Esophagus squamous epithelium (tissue), 5 donors: ENCODE results near the gene ST6GAL1. TPM values are rescaled to one million over a fixed set of nuclear protein-coding genes. Genes with fewer than 3 reads are reported as not detected.

Experiments used
- DNase-seq: peaks from one replicate; lab custom pipeline; 2025; lab: John Stamatoyannopoulos, UW
- H3K27ac ChIP-seq, 4 donors: fragments of 200-600 bp; sonication (generic); one replicate each; pipeline ENCODE4 v1.5.1; 2016 to 2019; ENCODE audit warnings: mild to moderate bottlenecking in 1 of 4
- H3K27me3 ChIP-seq, 4 donors: fragments of 200-600 bp; sonication (generic); 1 replicate in 3 of 4; 2 replicates in 1 of 4; pipeline versions ENCODE4 v1.5.1 to v1.6.0; 2017 to 2021; ENCODE audit warnings: antibody characterized with exemption in 1 of 4
- H3K36me3 ChIP-seq, 3 donors: fragments of 200-600 bp; sonication (generic); one replicate each; pipeline ENCODE4 v1.5.1; 2016 to 2019
- H3K4me1 ChIP-seq, 3 donors: fragments of 200-600 bp; sonication (generic); one replicate each; pipeline ENCODE4 v1.5.1; 2017 to 2019
- H3K4me3 ChIP-seq, 4 donors: fragments of 200-600 bp; sonication (generic); 1 replicate in 3 of 4; 2 replicates in 1 of 4; pipeline ENCODE4 v1.5.1; 2016 to 2019; ENCODE audit warnings: mild to moderate bottlenecking in 2 of 4, moderate library complexity in 1 of 4
- H3K9me3 ChIP-seq, 3 donors: fragments of 200-600 bp; sonication (generic); one replicate each; pipeline ENCODE4 v1.5.1; 2016 to 2019
- POLR2A ChIP-seq, 4 donors: fragments of 450-650 bp; IDR thresholded peaks; one replicate each; pipeline ENCODE4 v1.6.1; 2017; ENCODE audit warnings: antibody characterized with exemption in 4 of 4, mild to moderate bottlenecking in 4 of 4, moderate library complexity in 3 of 4
- WGBS, 2 donors: methylation state at CpG; one replicate each; pipeline ENCODE4 v1.1.5; 2018; 5-methylcytosine and 5-hydroxymethylcytosine counted together
- intact Hi-C: fragments of 100-400 bp; cut with DNase I; formaldehyde crosslinking; loops from one replicate; pipeline ENCODE4 v1.15.0; 2022
- total RNA-seq, 4 donors: library from RNA; depleted of rRNA; stranded (reverse); fragments of >200 nt; gene quantifications; one replicate each; pipeline ENCODE4 v1.1.0, GENCODE V29; 2016
- TF ChIP-seq, protein P1 (sequence below), 6 experiments: fragments of 450-650 bp in 4 of 6; fragments of 200-600 bp in 2 of 6; sonication (generic) in 2 of 6; IDR thresholded peaks; one replicate each; pipeline ENCODE4 v1.5.1; 2016 to 2019; ENCODE audit warnings: antibody characterized with exemption in 6 of 6, mild to moderate bottlenecking in 4 of 6, moderate library complexity in 4 of 6
- donor health status: DM: yes; HTN: yes; CAD: no.

The ST6GAL1 gene
- total RNA-seq, 4 donors from 2014 or later: 6.0 to 44.2 (median 15.2) TPM

DNA sequence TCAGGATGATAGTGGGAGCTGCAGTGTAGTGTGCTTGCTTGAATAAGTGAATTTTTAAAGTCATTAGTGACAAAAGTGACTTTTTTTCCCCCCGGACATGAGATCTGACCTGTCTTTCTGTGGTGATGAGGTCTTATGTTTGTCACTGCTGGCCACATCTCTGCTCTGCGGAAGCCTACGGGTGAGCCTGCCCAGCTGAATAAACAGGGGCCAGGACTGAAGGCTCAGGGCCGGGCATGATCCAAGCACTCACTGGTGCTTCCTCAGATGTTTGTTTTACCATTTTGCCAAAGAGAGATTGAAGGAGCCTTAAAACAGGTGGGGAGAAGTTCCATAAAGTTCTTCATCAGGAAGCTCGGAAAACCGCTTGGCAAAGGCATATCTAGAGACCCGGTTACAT lies 174.0 kb downstream of the ST6GAL1 start:
- H3K4me3 ChIP-seq: no peak overlapping the region
- H3K27me3 ChIP-seq: no peaks in the 10 kb centered on the region
- TF ChIP-seq POLR2A (IDR thresholded peaks at IDR 0.05): no peak
- TF ChIP-seq, protein P1, sequence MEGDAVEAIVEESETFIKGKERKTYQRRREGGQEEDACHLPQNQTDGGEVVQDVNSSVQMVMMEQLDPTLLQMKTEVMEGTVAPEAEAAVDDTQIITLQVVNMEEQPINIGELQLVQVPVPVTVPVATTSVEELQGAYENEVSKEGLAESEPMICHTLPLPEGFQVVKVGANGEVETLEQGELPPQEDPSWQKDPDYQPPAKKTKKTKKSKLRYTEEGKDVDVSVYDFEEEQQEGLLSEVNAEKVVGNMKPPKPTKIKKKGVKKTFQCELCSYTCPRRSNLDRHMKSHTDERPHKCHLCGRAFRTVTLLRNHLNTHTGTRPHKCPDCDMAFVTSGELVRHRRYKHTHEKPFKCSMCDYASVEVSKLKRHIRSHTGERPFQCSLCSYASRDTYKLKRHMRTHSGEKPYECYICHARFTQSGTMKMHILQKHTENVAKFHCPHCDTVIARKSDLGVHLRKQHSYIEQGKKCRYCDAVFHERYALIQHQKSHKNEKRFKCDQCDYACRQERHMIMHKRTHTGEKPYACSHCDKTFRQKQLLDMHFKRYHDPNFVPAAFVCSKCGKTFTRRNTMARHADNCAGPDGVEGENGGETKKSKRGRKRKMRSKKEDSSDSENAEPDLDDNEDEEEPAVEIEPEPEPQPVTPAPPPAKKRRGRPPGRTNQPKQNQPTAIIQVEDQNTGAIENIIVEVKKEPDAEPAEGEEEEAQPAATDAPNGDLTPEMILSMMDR (IDR thresholded peaks at IDR 0.05): no peak
- no peaks in the 10 kb centered on the region for H3K36me3 ChIP-seq
- no peaks in the 10 kb centered on the region for H3K9me3 ChIP-seq
- WGBS, 2 donors: 82 to 95% methylated on average over 6 to 7 of the region's 7 CpGs
- no peak for DNase-seq
- intact Hi-C loops: no loop called here
- no peak overlapping the region for H3K27ac ChIP-seq
- H3K4me1 ChIP-seq: peaks cover 0 to 14% (median 4%) of the 10 kb centered on the region in 3 donors

- WGBS, 2 donors: 82 to 95% methylated on average over 7 of the region's 7 CpGs
These were observed 174.6 kb downstream of the ST6GAL1 start for GRCh38 chr3:187104933-187105332.

DNA sequence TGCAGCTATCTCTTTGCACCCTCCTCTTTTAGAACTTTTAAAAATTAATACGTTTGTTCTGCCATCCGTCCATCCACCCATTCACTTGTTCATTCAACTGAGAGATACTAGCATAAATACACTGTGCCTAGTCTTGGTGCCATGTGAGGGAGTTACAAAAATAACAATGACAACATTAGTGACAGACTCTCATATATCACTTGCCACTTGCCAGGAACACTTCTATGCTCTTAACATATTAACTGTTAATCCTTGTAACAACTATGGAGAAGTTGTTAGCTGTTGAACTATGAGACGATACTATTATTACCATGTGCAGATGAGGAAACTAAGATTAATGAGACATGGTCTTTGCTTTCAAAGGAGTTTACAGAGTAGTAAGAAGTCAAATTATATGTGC lies 175.4 kb downstream of the ST6GAL1 start:
- H3K27me3 ChIP-seq: no peaks in the 10 kb centered on the region
- peaks cover 0 to 14% (median 4%) of the 10 kb centered on the region in 3 donors for H3K4me1 ChIP-seq
- 88 to 90% methylated on average over 3 of the region's 3 CpGs for WGBS, 2 donors
- no peak for DNase-seq
- H3K36me3 ChIP-seq: no peaks in the 10 kb centered on the region
- TF ChIP-seq, protein P1 (IDR thresholded peaks at IDR 0.05): no peak
- no peak for TF ChIP-seq POLR2A (IDR thresholded peaks at IDR 0.05)
- H3K27ac ChIP-seq: no peak overlapping the region
- intact Hi-C loops: no loop called here
- no peak overlapping the region for H3K4me3 ChIP-seq
- no peaks in the 10 kb centered on the region for H3K9me3 ChIP-seq

More at GRCh38 chr3:187104933-187105332, 174.6 kb downstream of the ST6GAL1 start:
- no peaks in the 10 kb centered on the region for H3K27me3 ChIP-seq
- no peaks in the 10 kb centered on the region for H3K36me3 ChIP-seq
- DNase-seq: no peak
- intact Hi-C loops: no loop called here
- peak overlapping the region in 1 of 4 donors; percentile 25 for H3K27ac ChIP-seq
- H3K4me3 ChIP-seq: no peak overlapping the region
- TF ChIP-seq POLR2A (IDR thresholded peaks at IDR 0.05): no peak
- TF ChIP-seq, protein P1 (IDR thresholded peaks at IDR 0.05): no peak
- H3K9me3 ChIP-seq: no peaks in the 10 kb centered on the region
- peaks cover 0 to 14% (median 4%) of the 10 kb centered on the region in 3 donors for H3K4me1 ChIP-seq

- no peaks in the 10 kb centered on the region for H3K27me3 ChIP-seq
- TF ChIP-seq, protein P1 (IDR thresholded peaks at IDR 0.05): no peak
- no peak for TF ChIP-seq POLR2A (IDR thresholded peaks at IDR 0.05)
- no peak for DNase-seq
- H3K4me1 ChIP-seq: no peaks in the 10 kb centered on the region
- intact Hi-C loops: no loop called here
- H3K9me3 ChIP-seq: no peaks in the 10 kb centered on the region
- WGBS, 2 donors: 59 to 74% methylated on average over 3 of the region's 3 CpGs
- no peak overlapping the region for H3K27ac ChIP-seq
- H3K36me3 ChIP-seq: no peaks in the 10 kb centered on the region
- no peak overlapping the region for H3K4me3 ChIP-seq
These were observed 177.7 kb downstream of the ST6GAL1 start for GRCh38 chr3:187107989-187108388.

- intact Hi-C loops: no loop called here
- DNase-seq: no peak
- Histone ChIP-seq H3K4me1 (no peaks in the 10 kb centered on the region), H3K4me3 (no peak overlapping the region), H3K36me3 (no peaks in the 10 kb centered on the region), H3K9me3 (no peaks in the 10 kb centered on the region), H3K27ac (no peak overlapping the region), H3K27me3 (no peaks in the 10 kb centered on the region)
- WGBS, 2 donors: 78 to 100% methylated on average over 1 of the region's 1 CpG
- no peak for TF ChIP-seq POLR2A (IDR thresholded peaks at IDR 0.05)
- TF ChIP-seq, protein P1 (IDR thresholded peaks at IDR 0.05): no peak
These were observed 179.8 kb downstream of the ST6GAL1 start for GRCh38 chr3:187110156-187110555.
